HG03135 (cell line): ENCODE measurements around the gene LBH.
A peak's percentile ranks its signal among the peaks of the same experiment; 100 is the strongest.

Source experiments
- ATAC-seq: cut with Tn5 transposase; IDR thresholded peaks from one replicate; pipeline ENCODE4 v1.9.1; 2021; ENCODE audit warnings: mild to moderate bottlenecking, moderate library complexity; ENCODE audit not compliant: unreplicated experiment

The LBH gene

GRCh38 chr2:30231212-30231995 lies at the start of gene LBH:
TSS of gene LBH (plus strand) at chr2:30231534. CDS start at chr2:30231739, 205 bp downstream.
- ATAC-seq = peak; percentile 36

- no peak for ATAC-seq
These were observed 47.3 kb upstream of the LBH start for GRCh38 chr2:30184035-30184434.

GRCh38 chr2:30185178-30185577 lies 46.2 kb upstream of the LBH start:
- ATAC-seq = no peak

GRCh38 chr2:30188292-30188691 lies 43.0 kb upstream of the LBH start:
- no peak for ATAC-seq

GRCh38 chr2:30190637-30191036 lies 40.7 kb upstream of the LBH start:
- ATAC-seq = no peak

GRCh38 chr2:30191107-30191506 lies 40.2 kb upstream of the LBH start:
- ATAC-seq = no peak

GRCh38 chr2:30191819-30192271 lies 39.5 kb upstream of the LBH start:
- no peak for ATAC-seq

- no peak for ATAC-seq
These were observed 39.0 kb upstream of the LBH start for GRCh38 chr2:30192314-30192713.

- no peak for ATAC-seq
These were observed 38.1 kb upstream of the LBH start for GRCh38 chr2:30193104-30193681.

- no peak for ATAC-seq
These were observed 36.9 kb upstream of the LBH start for GRCh38 chr2:30194421-30194820.

- ATAC-seq = no peak
These were observed 36.3 kb upstream of the LBH start for GRCh38 chr2:30195016-30195415.

GRCh38 chr2:30197570-30198192 lies 33.7 kb upstream of the LBH start:
- ATAC-seq = no peak

GRCh38 chr2:30201990-30202389 lies 29.3 kb upstream of the LBH start:
- ATAC-seq = no peak

GRCh38 chr2:30203156-30203555 lies 28.2 kb upstream of the LBH start:
- ATAC-seq = no peak

GRCh38 chr2:30204281-30204680 lies 27.1 kb upstream of the LBH start:
- ATAC-seq = no peak

- ATAC-seq = no peak
These were observed 25.9 kb upstream of the LBH start for GRCh38 chr2:30205456-30205855.

GRCh38 chr2:30206461-30207430 lies 24.6 kb upstream of the LBH start:
- no peak for ATAC-seq

GRCh38 chr2:30208453-30208852 lies 22.9 kb upstream of the LBH start:
- no peak for ATAC-seq

GRCh38 chr2:30209227-30209626 lies 22.1 kb upstream of the LBH start:
- no peak for ATAC-seq

- no peak for ATAC-seq
These were observed 18.0 kb upstream of the LBH start for GRCh38 chr2:30213326-30213725.

GRCh38 chr2:30213907-30214463 lies 17.3 kb upstream of the LBH start:
- no peak for ATAC-seq
